Eye (tissue), 1 donor: Measurements from ENCODE around the gene HES7.
A peak's percentile ranks its signal among the peaks of the same experiment; 100 is the strongest.
"Not testable (repeated sequence)": the region's sequence is repeated elsewhere in the genome, so short reads cannot be mapped to it uniquely, and the experiment has no call there.

Source experiments
- DNase-seq: peaks from one replicate; pipeline ENCODE4 v3.0.0-alpha.2; 2015

HES7 gene

DNA sequence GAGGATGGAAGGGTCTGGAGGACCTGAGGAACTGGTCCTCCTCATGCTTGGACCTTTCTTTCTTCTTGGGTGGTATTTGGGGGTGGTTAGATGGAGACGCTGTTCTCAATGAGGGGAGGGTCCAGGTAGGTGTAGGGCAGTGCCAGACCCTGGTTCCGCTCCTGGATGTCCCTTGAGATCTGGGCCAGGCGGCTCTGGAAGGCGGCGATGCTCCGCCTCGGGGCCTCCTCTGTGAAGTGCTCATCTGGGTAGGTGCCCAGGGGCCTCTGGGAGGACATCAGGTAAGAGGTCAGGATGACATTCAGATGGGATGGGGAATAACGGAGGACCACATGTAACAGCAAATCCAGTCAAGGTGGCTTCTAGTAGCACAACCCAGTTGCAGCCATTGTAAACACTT lies 27.4 kb downstream of the HES7 start:
- DNase-seq, result no peak

DNA sequence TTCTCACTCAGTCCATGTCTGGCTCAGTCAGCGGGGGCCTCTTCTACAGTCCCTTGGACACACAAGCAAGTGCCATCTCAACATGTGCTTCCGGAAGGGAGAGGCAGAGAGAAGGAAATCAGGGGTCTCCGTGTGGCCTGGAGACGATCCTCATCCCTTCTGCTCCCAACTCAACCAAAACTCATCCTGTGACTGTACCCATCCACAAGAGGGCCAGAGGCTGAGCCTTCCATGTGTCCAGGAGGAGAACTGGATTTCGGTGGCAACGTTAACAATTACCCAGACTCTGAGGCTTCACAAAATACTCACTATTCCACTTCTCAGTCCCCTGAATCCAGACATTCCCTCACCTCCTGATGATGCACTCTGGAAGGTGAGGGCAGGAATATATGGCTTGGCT lies 28.5 kb downstream of the HES7 start:
- DNase-seq, result no peak

DNA sequence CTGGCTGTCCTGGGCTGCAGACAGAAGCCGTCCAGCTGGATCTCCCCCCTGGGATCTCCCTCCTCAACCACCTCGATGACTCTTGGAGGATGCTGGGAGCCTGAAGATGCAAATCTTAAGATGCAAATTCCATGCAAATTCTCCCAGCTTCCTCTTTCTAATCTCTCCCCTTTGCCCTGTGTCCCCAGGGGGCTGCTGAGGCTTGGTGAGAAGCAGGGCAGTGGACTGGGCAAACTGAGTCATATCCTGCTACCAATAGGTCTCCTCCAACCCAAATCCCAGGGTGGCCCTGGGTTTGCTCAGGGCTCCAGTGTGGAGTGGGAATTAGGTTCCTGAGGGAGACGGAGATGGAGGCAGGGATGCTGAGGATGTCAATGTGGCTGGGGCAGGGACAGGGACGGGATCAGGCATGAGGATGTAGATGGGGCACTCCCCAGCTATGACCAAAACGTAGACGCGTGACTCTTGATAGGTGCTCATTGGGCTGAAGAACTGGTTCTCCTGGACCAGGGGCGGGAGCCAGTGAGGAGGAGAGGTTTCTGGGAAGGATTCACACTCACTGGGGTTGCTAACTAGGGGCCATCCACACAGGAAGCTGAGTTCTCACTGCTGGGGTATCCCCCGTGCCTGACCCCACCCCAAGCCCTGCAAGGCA lies 32.7 kb downstream of the HES7 start:
- DNase-seq, result no peak

DNA sequence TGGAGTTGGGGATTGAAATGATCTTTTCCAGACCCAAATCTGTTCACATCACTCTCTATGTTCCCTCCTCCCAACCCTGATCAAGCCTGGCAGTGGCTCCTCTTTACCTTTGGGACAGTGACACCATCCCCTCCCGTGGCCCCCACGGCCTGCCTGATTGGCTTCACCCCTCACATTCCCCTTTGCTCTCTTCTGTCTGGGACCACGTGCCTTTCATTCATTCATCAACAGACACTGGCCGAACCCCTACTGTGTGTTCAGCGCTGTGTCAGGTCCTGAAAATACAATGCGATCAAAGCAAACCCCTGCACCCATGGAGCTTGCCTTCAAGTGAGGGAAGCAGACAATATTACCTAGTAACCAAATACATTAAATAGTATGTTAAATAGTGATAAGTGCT lies 34.2 kb downstream of the HES7 start:
- DNase-seq, result no peak

DNA sequence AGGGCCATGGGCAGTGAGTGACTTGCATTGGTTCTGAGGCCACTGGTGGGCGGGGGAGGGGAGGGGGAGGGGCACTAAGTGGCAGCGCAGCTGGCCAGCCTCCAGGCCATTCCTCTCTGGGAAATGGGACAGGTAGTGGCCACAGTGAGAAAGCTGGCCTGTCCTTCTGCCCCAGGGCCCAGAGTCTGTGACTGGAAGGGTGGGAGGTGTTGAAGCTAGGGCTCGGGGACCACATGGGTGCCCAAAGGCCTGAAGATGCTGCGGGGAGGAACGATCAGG lies 36.0 kb downstream of the HES7 start:
- no peak for DNase-seq

DNA sequence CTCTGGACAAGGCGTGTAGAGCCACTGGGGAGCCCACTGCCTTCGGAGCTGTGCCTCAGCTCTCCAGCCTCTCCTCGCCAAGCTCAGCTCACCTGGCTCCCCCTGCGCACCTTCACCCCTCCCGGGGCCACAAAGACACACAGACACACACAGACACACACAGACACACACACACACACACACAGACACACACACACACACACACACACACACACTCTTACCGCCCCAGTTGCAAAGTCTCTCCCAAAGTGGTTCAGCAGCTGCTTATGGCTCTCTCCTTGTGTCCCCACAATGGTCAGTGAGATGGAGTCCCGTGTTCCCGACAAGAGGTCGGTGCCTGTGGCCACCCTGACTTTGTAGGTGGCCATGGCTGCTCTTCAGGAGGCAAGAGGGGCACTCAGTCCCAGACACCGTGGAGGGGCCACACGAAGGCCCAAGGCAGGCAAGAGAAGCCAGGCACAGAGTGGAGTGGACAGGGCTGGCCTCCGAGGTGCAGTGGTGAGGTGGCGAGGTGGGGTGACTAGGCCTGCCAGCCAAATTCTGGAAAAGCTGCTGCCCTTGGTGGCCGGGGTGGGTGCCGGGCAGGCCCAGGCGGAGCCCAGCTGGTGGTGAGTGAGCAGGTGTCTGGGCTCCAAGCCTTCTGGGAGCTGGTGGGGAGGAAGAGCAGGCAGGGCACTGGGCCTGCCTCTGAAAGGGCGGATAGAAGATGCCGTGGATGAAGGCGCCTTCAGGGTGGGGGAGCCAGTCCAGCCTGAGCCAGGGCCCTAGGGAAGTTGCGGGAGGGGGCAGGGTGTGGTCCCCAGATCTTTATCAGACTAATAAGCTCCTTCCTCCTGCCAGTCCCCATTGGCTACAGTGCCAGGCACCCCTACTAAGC lies 36.6 kb downstream of the HES7 start, which contains the start of gene ALOX12B:
Gene ALOX12B, minus strand, starts transcription at position 642 of the 877 bp plus-strand sequence. Its CDS starts 274 bp downstream, at position 368.
- no peak for DNase-seq

DNA sequence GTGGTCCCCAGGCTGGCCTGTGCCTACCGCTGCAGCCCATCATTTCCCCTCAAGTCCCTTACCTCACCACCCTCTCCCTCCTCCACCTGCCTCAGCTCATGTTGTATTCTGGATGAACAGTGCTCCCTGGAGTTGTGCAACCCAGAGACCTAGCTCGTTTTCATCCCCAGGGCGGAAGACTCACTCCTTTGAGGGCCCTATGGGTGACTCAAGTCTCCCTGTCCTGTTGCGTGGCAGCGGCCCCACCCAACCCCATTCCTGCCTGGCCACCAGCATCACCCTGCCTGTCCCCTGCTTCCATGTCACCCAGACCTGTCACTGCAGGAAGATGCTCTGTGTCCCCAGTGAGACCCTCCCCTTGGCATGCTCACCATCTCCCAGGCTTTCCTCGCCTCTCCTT lies 39.7 kb downstream of the HES7 start:
- no peak for DNase-seq

DNA sequence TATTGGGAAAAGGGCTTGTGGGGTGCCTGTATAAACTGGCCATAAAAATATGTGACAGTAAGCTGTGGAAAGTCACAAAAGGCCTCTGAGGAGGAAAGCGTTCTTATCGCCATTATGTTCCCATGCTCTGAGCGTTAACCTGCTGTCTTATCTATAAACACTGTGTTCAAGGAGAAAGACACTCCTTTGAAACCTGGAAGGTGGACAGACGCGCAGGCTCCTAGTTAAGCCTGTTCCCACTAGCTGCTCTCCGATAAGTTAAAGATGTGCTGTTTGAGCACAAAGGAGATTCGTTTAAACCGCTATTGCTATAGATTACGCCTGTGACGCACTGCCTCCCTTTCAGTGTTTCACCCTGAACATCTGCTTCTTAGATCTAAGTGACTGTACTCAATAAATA lies 41.6 kb downstream of the HES7 start:
- no peak for DNase-seq

DNA sequence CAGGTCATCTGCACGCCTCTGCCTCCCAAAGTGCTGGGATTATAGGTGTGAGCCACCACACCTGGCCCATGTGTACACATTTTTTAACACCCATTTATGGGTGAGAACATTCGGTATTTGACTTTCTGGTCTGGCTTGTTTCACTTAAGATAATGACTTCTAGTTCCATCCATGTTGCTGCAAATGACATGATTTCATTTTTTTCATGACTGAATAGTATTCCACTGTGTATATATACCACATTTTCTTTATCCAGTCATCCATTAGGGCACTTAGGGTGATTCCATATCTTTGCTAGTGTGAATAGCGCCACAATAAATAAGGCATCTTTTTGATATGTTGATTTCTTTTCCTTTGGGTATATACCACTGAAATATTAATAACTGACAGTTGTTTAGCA lies 42.0 kb downstream of the HES7 start:
- no peak for DNase-seq

DNA sequence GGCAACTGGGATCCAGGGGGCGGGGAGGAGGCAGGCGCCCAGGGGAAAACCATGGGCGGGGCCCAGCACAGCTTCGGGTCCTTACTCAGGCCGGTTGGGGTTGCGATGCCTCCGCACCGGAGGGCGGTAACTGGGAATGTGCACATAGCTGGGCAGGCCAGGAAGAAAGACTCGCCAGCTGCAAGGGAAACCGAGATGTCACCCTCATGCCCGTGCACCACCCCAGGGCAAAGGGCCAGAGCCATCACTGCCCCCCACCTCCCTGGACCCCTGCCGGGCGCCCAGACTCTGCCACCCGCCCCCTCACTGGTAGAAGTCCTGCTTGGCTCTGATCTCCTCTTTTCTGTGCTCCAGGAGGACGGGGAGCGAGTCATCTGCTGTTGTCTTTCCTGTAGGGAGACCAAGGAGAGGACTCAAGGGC lies 43.1 kb downstream of the HES7 start:
- no peak for DNase-seq

DNA sequence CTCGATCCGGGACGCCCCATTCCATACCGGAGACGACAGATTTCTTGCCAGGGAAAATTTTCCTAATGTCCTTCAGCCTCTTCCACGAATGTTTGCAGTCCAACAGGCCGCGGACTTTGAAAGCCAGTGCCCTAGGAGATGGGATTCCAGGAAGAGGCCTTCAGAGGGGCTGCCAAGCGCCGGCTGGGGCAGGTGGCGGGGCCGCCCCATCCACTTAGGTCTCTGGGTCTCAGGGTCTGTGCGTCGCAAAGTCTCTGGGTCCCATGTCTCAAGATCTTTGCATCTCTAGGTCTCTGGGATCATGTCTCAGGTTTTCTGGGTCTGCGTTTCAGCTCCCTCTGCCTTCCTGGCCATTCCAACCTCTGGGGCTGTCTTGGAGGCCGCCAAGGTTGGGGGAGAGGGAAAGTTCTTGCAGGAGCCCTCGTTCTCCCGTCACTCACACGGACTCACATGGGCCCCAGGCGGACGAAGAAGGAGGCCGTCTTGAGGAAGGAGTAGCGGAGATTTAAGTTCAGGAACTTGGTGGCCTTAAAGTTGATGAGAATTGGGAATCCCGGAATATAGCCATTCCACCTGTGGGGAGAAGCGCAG lies 43.6 kb downstream of the HES7 start:
- DNase-seq, result no peak

DNA sequence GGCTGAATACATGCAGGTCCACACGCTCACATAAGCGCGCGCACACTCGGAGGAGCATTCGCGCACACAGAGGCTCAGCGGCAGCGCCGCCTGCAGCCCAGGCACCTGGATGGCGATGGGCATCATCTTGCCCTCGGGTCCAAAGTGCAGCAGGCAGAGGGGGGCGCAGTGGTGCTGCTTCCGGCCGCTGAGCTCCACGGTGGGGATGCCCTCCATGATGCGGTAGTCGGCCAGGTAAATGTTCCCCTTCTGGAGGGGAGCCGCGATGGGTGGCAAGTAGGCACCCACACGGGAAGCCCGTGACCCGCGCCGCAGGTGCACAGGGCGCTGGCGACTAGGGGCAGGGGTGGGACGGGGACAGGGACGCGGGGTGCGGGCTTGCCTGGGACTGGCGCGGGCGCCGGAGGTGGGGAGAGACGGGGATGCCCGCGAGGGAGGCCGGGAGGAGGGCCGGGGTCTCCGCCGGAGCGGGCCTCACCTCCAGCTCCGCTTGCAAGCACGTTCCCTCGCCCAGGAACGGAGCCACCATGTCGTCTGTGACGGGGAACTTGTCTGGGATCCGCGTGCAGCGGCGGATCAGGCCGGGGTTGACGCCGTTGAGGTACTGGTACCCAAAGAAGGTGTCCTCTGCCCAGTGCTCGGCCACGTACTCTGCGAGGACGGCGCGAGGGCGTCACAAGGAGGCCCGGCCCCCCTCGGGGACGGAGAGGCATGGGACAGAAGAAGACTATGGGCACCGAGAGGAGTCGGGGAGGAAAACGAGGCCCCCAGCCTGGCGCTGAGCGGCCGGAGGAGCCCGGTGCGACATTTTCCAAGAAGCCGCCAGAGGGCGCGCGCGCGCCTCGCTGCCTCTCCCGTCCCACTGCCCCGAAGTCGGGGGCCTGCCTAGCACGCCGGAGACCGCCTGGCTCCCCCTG lies 44.4 kb downstream of the HES7 start:
- peak; percentile 94 for DNase-seq

DNA sequence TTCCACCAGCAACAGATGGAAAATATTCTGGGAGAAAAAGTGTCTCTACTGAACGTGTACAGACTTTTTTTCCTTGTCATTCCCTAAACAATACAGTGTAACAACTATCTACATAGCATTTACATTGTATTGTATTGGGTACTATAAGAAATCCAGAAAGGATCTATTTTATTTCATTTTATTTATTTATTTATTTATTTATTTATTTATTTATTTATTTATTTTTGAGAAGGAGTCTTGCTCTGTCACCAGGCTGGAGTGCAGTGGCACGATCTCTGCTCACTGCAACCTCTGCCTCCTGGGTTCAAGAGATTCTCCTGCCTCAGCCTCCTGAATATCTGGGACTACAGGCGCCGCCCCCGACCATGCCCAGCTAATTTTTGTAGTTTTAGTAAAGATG lies 46.0 kb downstream of the HES7 start:
- not testable (repeated sequence) for DNase-seq

DNA sequence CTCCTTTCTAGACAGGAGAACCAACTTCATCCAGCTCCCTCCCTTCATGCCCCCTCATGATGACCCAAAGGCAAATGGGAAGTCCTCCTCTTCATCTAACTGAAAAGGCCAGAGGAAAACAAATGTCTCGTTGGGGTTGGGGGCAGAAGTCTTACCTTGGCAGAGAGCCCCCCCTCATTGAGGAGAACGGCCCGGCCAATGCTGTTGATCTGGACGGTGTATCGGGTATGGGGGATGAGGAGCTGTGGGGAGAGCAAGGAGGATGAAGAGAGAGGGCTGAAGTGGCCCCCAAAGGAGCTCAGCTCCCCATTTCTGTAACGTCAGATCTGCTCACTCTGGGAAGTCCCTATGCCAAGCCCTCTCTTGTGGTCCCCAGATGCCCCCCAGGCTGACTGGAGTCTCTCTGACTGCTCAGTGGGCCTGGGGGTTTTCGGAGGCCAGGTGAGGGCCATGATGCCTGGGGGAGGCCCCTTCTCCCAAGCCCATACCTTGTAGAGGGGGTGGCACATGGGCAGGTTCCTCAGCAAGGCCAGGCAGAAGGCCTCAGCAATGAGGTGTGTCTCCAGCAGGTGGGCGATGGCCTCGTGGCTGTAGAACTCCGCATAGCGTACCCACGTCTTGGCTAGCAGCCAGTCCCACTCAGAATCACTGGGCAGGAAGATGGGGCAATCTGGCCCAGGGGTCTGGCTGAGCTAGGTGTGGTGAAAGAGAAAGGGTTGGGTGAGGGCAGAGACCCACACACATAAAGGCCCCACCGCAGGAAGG lies 47.2 kb downstream of the HES7 start:
- DNase-seq, result no peak

DNA sequence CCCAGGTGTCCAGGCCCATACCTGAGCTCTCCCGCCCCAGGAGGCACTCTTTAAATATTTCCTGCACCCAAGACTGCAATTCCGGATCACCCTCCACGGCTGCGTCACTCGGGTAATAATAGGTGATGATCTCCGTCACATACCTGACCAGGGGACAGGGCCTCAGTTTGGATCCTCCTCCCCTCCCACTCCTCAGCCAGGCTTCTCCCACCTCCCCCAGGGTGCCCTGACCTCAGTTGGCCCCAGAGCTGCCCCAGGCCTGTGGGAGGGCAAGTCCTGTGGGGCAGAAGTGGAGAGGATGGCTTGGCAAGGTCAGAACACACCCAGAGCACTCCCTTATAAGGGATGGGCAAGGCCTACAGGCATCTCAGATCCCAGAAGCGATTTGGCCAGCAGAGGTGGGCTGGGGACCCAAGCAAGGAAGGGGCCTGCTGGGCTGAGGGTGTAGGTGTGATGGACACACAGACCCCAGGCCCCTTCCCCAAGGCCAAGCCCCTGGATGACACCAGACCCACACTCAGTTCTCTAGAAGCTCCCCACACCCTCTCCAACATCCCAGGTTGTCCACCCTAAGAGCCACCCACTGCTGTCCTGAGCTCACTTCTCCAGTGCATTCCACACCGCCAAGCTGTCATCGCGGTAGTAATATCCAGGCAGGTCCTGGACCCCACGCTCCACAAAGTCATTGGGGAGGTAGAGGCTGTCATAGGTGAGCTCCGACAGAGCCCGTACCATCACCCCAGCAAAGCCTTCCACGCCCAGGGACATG lies 48.1 kb downstream of the HES7 start:
- DNase-seq, result no peak

DNA sequence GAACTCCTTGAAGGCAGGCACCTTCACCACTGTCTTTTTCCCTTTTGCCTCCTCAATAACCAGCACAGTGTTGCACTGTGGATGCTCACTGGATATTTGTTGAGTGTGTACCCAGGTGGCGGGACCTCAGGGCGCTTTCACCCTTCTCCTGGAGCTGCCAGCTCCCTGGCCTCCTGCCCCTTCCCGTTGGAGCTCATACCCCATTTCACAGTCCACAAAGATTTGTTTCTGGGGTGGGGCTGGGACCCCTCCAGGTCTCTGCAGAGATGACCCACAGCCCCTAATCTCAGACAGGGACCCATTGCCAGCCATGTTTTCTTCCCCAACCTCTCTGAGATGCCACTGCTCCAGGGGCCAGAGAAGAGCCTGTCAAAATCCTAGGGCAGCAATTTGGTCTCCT lies 48.8 kb downstream of the HES7 start:
- no peak for DNase-seq

DNA sequence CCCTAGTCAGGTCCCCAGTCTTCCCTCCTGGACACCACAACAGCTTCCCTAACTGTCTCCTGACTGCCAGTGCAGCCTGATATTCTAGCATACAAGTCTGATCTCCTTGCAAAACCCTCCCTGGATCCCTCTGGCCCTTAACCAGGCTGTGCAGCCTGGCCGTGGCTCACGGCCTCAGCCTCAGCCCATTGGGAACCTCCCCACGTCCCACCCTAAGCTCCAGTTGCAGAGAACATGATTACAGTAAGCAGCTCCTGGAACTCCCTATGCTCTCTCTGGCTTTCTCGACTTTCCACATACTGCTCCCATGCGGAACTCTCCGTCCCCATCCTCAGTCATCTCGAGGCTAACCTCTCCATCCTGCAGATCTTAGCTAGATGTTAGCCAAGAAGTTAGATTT lies 49.4 kb downstream of the HES7 start:
- DNase-seq, result no peak

DNA sequence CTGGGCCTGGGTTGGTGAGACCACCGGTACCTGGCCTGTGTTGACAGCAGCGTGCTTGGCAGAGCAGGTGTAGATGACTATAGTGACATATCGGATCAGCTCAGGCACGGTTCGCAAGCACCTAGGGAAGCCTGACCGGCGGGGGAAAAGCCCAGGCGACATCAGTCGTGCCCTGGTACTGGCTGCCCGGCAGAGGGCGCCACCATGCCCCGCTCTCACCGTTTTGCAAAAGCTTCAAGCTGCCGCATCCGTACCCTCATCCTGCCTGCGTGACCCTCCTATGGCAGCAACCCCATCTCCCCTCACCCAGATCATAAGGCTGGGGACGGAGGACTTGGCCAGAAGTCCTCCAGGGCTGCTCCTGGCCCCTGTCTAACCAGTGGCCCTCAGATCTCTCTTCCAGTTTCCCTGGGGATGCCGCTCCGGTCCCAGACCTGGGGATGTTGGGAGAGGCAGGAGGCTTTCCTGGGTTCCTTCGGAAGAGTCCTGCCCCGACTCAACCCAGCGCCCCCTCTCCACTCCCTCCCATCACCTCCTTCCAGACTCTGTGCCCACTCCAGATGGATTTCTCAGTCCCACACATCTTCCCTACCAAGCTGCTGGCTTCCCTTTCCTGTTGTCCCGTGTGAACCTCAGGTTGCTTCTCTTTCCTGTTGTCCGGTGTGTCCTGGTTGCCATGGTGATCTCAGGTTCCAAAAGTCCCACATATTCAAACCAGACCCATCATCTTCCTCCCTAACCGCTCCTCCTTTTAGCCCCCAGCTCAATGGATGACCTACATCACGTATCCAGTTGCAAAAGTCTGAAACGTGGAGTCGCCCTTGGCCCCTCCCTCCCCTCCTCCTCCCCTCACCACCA lies 50.0 kb downstream of the HES7 start:
- peak; percentile 89 for DNase-seq

DNA sequence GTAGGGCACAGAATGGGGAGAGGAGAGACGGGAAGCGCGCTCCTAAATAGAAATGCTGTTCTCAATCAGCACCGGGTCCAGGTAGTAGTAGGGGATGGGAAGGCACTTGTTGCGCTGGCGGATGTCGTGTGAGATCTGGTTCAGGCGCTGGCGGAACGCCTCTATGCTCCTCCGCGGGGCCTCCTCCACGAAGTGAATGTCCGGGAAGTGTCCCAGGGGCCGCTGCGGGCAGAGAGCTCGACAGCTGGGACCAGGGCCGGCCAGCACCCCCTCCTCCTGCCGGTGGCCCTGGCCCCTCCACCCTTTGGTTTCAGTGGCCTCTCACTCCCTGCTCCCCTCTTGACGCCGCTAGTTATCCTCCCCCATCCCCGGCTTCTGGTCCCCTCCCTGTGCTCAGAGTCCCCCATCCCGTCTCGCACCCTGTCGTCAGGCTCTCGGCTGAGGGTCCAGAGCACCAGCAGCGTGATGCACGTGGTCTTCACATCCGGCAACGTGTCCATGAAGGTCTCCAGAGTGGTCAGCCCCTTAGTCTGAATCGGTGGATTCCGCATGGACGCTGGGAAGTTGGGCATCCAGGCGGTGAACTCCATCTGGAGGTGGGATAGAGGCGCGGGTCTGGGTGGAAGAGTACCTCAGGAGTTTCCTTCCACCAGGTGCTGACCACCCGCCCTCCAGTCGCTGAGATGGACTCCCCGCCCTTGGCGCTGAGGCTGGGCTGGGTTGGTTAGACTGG lies 51.0 kb downstream of the HES7 start:
- peak; percentile 49 for DNase-seq

DNA sequence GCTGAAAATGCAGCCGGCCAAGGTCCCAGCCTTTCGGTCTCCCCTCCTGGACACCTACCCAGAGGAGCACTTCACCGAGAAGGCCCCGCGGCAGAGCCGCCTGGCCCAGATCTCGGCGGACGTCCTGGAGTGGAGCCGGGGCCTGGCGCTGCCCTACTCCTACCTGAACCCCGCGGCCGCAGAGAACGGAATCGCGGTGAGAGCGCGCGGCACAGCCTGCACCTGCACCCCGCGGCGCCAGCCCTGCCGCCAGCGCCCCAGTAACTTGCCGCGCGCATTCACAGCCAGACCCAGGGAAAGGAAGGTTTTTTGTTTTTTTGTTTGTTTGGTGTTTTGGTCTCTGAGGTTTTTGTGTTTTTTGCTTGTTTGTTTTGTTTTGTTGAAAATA lies 51.6 kb downstream of the HES7 start:
- DNase-seq, result peak; percentile 54
